Ishikawa (cell line): Measurements from ENCODE around the gene ACKR3.

Experiments
- CEBPB ChIP-seq: IDR thresholded peaks from 2 replicates; pipeline ENCODE4 v1.6.1; 2012
- CREB1 ChIP-seq: IDR thresholded peaks from 2 replicates; pipeline ENCODE4 v1.6.1; 2012; ENCODE audit warnings: low read depth
- EGR1 ChIP-seq: IDR thresholded peaks from 2 replicates; pipeline ENCODE4 v1.6.1; 2012
- EP300 ChIP-seq: IDR thresholded peaks from 2 replicates; pipeline ENCODE4 v1.6.1; 2012; ENCODE audit warnings: borderline replicate concordance
- FOXM1 ChIP-seq: IDR thresholded peaks from 2 replicates; pipeline ENCODE4 v1.6.1; 2012; ENCODE audit warnings: low read depth, borderline replicate concordance
- MAX ChIP-seq: IDR thresholded peaks from 2 replicates; pipeline ENCODE4 v1.6.1; 2012
- NFIC ChIP-seq: IDR thresholded peaks from 2 replicates; pipeline ENCODE4 v1.6.1; 2012
- RAD21 ChIP-seq: IDR thresholded peaks from 2 replicates; pipeline ENCODE4 v1.6.1; 2012; ENCODE audit warnings: low read depth
- REST ChIP-seq: IDR thresholded peaks from 2 replicates; pipeline ENCODE4 v1.6.1; 2012; ENCODE audit warnings: low read depth, mild to moderate bottlenecking
- TAF1 ChIP-seq: IDR thresholded peaks from 2 replicates; pipeline ENCODE4 v1.6.1; 2012; ENCODE audit warnings: low read depth, mild to moderate bottlenecking
- TCF12 ChIP-seq: IDR thresholded peaks from 2 replicates; pipeline ENCODE4 v1.6.1; 2012; ENCODE audit warnings: low read depth
- TEAD4 ChIP-seq: IDR thresholded peaks from 2 replicates; pipeline ENCODE4 v1.6.1; 2012
- USF1 ChIP-seq: IDR thresholded peaks from 2 replicates; pipeline ENCODE4 v1.6.1; 2012
- YY1 ChIP-seq: IDR thresholded peaks from 2 replicates; pipeline ENCODE4 v1.6.1; 2012; ENCODE audit warnings: low read depth
- ZBTB7A ChIP-seq: IDR thresholded peaks from 2 replicates; pipeline ENCODE4 v1.6.1; 2012; ENCODE audit warnings: low read depth

The ACKR3 gene

GRCh38 chr2:236602678-236603077 lies 33.1 kb downstream of the ACKR3 start:
- no peak for TF ChIP-seq YY1
- TF ChIP-seq EGR1: no peak
- TF ChIP-seq FOXM1: no peak
- TF ChIP-seq CREB1: no peak
- no peak for TF ChIP-seq TEAD4
- TF ChIP-seq EP300: no peak
- TF ChIP-seq USF1: no peak
- no peak for TF ChIP-seq TAF1
- TF ChIP-seq MAX: no peak
- TF ChIP-seq CEBPB: no peak

- TF ChIP-seq NFIC: no peak
- no peak for TF ChIP-seq TCF12
- no peak for TF ChIP-seq REST
- no peak for TF ChIP-seq ZBTB7A
- TF ChIP-seq FOXM1: no peak
- TF ChIP-seq YY1: no peak
- TF ChIP-seq TAF1: no peak
- no peak for TF ChIP-seq EP300
- no peak for TF ChIP-seq EGR1
- no peak for TF ChIP-seq MAX
- no peak for TF ChIP-seq CEBPB
- TF ChIP-seq RAD21: no peak
- TF ChIP-seq USF1: no peak
- no peak for TF ChIP-seq CREB1
- TF ChIP-seq TEAD4: no peak
Observed at GRCh38 chr2:236603361-236604015, 33.9 kb downstream of the ACKR3 start.

GRCh38 chr2:236604575-236605344 lies 35.1 kb downstream of the ACKR3 start:
- TF ChIP-seq MAX (no peak), REST (no peak), FOXM1 (no peak), TCF12 (no peak), TEAD4 (no peak), EP300 (no peak), RAD21 (no peak), NFIC (no peak), YY1 (no peak), CEBPB (no peak)

GRCh38 chr2:236605345-236605734 lies 35.7 kb downstream of the ACKR3 start:
- TF ChIP-seq EGR1 (no peak), YY1 (no peak)

GRCh38 chr2:236606023-236606422 lies 36.4 kb downstream of the ACKR3 start:
- TF ChIP-seq EP300 (no peak), TAF1 (no peak), TEAD4 (no peak), FOXM1 (no peak), TCF12 (no peak), ZBTB7A (no peak), MAX (no peak)
